ENCODE measurements around the gene CYB5B. TPM values are rescaled to one million over a fixed set of nuclear protein-coding genes. Genes with fewer than 3 reads are reported as not detected.

Gene CYB5B
- polyA plus RNA-seq, 3 donors = 32.3 to 90.4 (median 84.9) TPM

- no peak overlapping the region for H2AFZ ChIP-seq (ENCODE audit: insufficient read depth, low read depth, low read length, poor library complexity, severe bottlenecking)
- peaks cover 0 to 6% (median 3%) of the 10 kb centered on the region in 7 donors for H3K9me3 Mint-ChIP-seq
Measured at GRCh38 chr16:69405757-69406156, 18.7 kb upstream of the CYB5B start.

DNA sequence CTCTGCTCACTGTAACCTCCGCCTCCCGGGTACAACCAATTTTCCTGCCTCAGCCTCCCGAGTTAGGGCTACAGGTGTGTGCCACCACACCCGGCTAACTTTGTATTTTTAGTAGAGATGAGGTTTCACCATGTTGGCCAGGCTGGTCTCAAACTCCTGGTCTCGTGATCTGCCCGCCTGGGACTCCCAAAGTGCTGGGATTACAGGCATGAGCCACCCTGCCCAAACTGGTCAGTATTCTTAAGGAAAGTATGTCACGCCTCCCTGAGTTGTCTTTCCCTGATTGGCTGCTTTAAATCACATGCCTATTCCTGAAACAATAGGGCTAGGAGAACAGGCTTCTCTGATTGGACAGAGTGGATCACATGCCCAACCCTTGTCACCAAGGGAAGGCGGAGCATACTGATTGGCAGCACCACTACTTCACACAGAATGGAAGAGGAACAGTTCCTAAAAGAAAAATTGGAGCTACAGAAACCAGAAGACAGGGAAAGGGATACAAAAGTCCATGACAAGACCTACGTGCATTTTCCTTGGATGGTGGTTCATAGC, 17.6 kb upstream of the CYB5B start:
- peaks cover 0 to 3% of the 10 kb centered on the region in 2 donors for H3K9me3 ChIP-seq (replicated peaks in 1 of 2; ENCODE audit: control insufficient read depth in 1 of 2, insufficient read depth in 1 of 2, low read length in 2 of 2)
- no peak overlapping the region for H3K27ac Mint-ChIP-seq
- H4K20me1 ChIP-seq (ENCODE audit: insufficient read depth, low read length) = no peaks in the 10 kb centered on the region
- no peak overlapping the region for H3K4me3 ChIP-seq (replicated peaks in 1 of 3; ENCODE audit: low read depth in 2 of 3, low read length in 3 of 3)
- H2AFZ ChIP-seq (ENCODE audit: insufficient read depth, low read depth, low read length, poor library complexity, severe bottlenecking) = no peak overlapping the region
- peaks cover 11% of the 10 kb centered on the region for H3K4me1 Mint-ChIP-seq
- peaks cover 9 to 12% of the 10 kb centered on the region in 2 donors for H3K4me1 ChIP-seq (ENCODE audit: control insufficient read depth in 1 of 2, insufficient read depth in 2 of 2, low read length in 2 of 2)
- WGBS (ENCODE audit: insufficient coverage) = 100% methylated on average over 7 of the region's 9 CpGs
- H3K27me3 ChIP-seq (ENCODE audit: control insufficient read depth in 2 of 2, insufficient read depth in 2 of 2, low read length in 2 of 2) = no peaks in the 10 kb centered on the region
- no peaks in the 10 kb centered on the region for H3K36me3 ChIP-seq (replicated peaks in 1 of 2; ENCODE audit: control insufficient read depth in 1 of 2, insufficient read depth in 2 of 2, low read length in 2 of 2)
- H3K4me2 ChIP-seq (replicated peaks; ENCODE audit: extremely low read depth, low read length, poor library complexity, severe bottlenecking) = no peak overlapping the region
- no peaks in the 10 kb centered on the region for H3K79me2 ChIP-seq (ENCODE audit: insufficient read depth, low read length)
- peak in 1 of 3 donors; percentile 26 for DNase-seq
- intact Hi-C loops (cut with micrococcal nuclease) = no loop called here
- no peaks in the 10 kb centered on the region for H3K36me3 Mint-ChIP-seq
- peaks cover 0 to 6% (median 3%) of the 10 kb centered on the region in 7 donors for H3K9me3 Mint-ChIP-seq
- H3K27me3 Mint-ChIP-seq (ENCODE audit: low read depth in 3 of 3) = peaks cover 15 to 24% (median 23%) of the 10 kb centered on the region in 3 donors
- no peak overlapping the region for H3K27ac ChIP-seq (ENCODE audit: low read depth in 1 of 2, low read length in 2 of 2)
- no peak overlapping the region for H3K9ac ChIP-seq (ENCODE audit: insufficient read depth, low read length, poor library complexity, severe bottlenecking)
- TF ChIP-seq, protein P1, sequence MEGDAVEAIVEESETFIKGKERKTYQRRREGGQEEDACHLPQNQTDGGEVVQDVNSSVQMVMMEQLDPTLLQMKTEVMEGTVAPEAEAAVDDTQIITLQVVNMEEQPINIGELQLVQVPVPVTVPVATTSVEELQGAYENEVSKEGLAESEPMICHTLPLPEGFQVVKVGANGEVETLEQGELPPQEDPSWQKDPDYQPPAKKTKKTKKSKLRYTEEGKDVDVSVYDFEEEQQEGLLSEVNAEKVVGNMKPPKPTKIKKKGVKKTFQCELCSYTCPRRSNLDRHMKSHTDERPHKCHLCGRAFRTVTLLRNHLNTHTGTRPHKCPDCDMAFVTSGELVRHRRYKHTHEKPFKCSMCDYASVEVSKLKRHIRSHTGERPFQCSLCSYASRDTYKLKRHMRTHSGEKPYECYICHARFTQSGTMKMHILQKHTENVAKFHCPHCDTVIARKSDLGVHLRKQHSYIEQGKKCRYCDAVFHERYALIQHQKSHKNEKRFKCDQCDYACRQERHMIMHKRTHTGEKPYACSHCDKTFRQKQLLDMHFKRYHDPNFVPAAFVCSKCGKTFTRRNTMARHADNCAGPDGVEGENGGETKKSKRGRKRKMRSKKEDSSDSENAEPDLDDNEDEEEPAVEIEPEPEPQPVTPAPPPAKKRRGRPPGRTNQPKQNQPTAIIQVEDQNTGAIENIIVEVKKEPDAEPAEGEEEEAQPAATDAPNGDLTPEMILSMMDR (IDR thresholded peaks at IDR 0.05) = no peak
- H3K4me3 Mint-ChIP-seq = no peak overlapping the region

More at GRCh38 chr16:69405757-69406156, 18.7 kb upstream of the CYB5B start:
- peaks cover 10 to 15% of the 10 kb centered on the region in 2 donors for H3K4me1 ChIP-seq (ENCODE audit: control insufficient read depth in 1 of 2, insufficient read depth in 2 of 2, low read length in 2 of 2)
- Mint-ChIP-seq H3K27me3 (ENCODE audit: low read depth in 3 of 3) (peaks cover 12 to 18% (median 15%) of the 10 kb centered on the region in 3 donors), H3K36me3 (no peaks in the 10 kb centered on the region), H3K4me1 (peaks cover 13% of the 10 kb centered on the region), H3K27ac (peak overlapping the region in 1 of 7 donors; percentile 28), H3K4me3 (no peak overlapping the region)
- H4K20me1 ChIP-seq (ENCODE audit: insufficient read depth, low read length) = no peaks in the 10 kb centered on the region
- no peak overlapping the region for H3K4me3 ChIP-seq (replicated peaks in 1 of 3; ENCODE audit: low read depth in 2 of 3, low read length in 3 of 3)
- no peak for DNase-seq
- intact Hi-C loops (cut with micrococcal nuclease) = no loop called here
- no peak overlapping the region for H3K27ac ChIP-seq (ENCODE audit: low read depth in 1 of 2, low read length in 2 of 2)
- no peak overlapping the region for H3K9ac ChIP-seq (ENCODE audit: insufficient read depth, low read length, poor library complexity, severe bottlenecking)
- H3K27me3 ChIP-seq (ENCODE audit: control insufficient read depth in 2 of 2, insufficient read depth in 2 of 2, low read length in 2 of 2) = no peaks in the 10 kb centered on the region
- WGBS (ENCODE audit: insufficient coverage) = 89% methylated on average over 1 of the region's 5 CpGs
- no peaks in the 10 kb centered on the region for H3K79me2 ChIP-seq (ENCODE audit: insufficient read depth, low read length)
- no peaks in the 10 kb centered on the region for H3K36me3 ChIP-seq (replicated peaks in 1 of 2; ENCODE audit: control insufficient read depth in 1 of 2, insufficient read depth in 2 of 2, low read length in 2 of 2)
- no peak overlapping the region for H3K4me2 ChIP-seq (replicated peaks; ENCODE audit: extremely low read depth, low read length, poor library complexity, severe bottlenecking)
- TF ChIP-seq, protein P1 (IDR thresholded peaks at IDR 0.05) = no peak
- H3K9me3 ChIP-seq (replicated peaks in 1 of 2; ENCODE audit: control insufficient read depth in 1 of 2, insufficient read depth in 1 of 2, low read length in 2 of 2) = peaks cover 0 to 3% of the 10 kb centered on the region in 2 donors
